ENCODE results near the gene ANK2. TPM values are rescaled to one million over a fixed set of nuclear protein-coding genes. Genes with fewer than 3 reads are reported as not detected.

The ANK2 gene
- total and polyA plus RNA-seq, 2 experiments from 2014 or later = 7.7 to 40.4 TPM

DNA sequence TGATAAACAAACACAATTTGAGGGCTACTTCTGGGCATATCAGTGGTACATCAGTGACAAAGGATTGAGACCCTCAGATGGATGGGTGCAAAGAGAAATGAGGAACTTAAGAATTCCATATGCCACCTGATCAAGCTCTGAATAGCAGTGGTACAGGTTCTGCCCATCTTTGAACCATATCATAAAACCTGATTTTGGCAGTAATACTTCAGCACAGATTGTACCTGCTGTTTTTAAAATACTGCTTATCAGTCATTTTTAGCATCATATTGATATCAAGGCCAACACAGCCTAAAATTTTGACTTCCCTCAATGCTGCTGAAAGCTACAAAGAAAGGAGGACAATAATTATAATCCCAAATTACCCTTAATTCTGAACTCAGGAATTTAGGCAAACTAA is 41.5 kb downstream of the ANK2 start (continued):
- TF ChIP-seq ZNF462 (CRISPR knock-in tag; IDR thresholded peaks at IDR 0.05) = no peak
- no peak for TF ChIP-seq CREB1 (CRISPR knock-in tag; IDR thresholded peaks at IDR 0.05; ENCODE audit: low read depth)
- no peak for TF ChIP-seq POLR2AphosphoS5 (IDR thresholded peaks at IDR 0.05; ENCODE audit: low read depth)
- no peak for TF ChIP-seq REST (IDR thresholded peaks at IDR 0.05; ENCODE audit: unreplicated experiment)
- no peak for TF ChIP-seq ZNF114 (CRISPR knock-in tag; IDR thresholded peaks at IDR 0.05)
- TF ChIP-seq ETS1 (IDR thresholded peaks at IDR 0.05) = no peak
